Endodermal cell (in vitro differentiated cells): ENCODE results near the gene PXDN. TPM values are rescaled to one million over a fixed set of nuclear protein-coding genes. Genes with fewer than 3 reads are reported as not detected.

Experiments
- DNase-seq: peaks from one replicate; pipeline ENCODE4 v3.0.0-alpha.2; 2017
- H3K27ac ChIP-seq: 2 replicates; pipeline ENCODE4 v1.5.1; 2013; ENCODE audit warnings: mild to moderate bottlenecking, low read depth, low read length, moderate library complexity
- H3K27me3 ChIP-seq: 2 replicates; pipeline ENCODE4 v1.6.1; 2013; ENCODE audit warnings: mild to moderate bottlenecking, low read length, moderate library complexity; ENCODE audit not compliant: insufficient read depth, control insufficient read depth, poor library complexity, severe bottlenecking
- H3K36me3 ChIP-seq: 2 replicates; pipeline ENCODE4 v1.7.0; 2013; ENCODE audit warnings: mild to moderate bottlenecking, low read length, moderate library complexity; ENCODE audit not compliant: control insufficient read depth, insufficient read depth
- H3K4me1 ChIP-seq: one replicate; pipeline ENCODE4 v1.7.0; 2013; ENCODE audit warnings: low read length; ENCODE audit not compliant: control insufficient read depth, insufficient read depth
- H3K4me3 ChIP-seq: 2 replicates; pipeline ENCODE4 v1.5.1; 2013; ENCODE audit warnings: mild to moderate bottlenecking, low read length, moderate library complexity
- H3K9ac ChIP-seq: 2 replicates; pipeline ENCODE4 v1.6.1; 2013; ENCODE audit warnings: mild to moderate bottlenecking, low read length, moderate library complexity; ENCODE audit not compliant: poor library complexity, severe bottlenecking; ENCODE audit errors: extremely low read depth
- H3K9me3 ChIP-seq: 2 replicates; pipeline ENCODE4 v1.6.1; 2013; ENCODE audit warnings: mild to moderate bottlenecking, low read length, moderate library complexity; ENCODE audit not compliant: control insufficient read depth
- H3K27ac Mint-ChIP-seq: 2 replicates; pipeline ENCODE4 v1.8.0; 2020; ENCODE audit warnings: mixed read lengths
- H3K27me3 Mint-ChIP-seq: 2 replicates; pipeline ENCODE4 v1.8.0; 2021; ENCODE audit warnings: mild to moderate bottlenecking, mixed read lengths; ENCODE audit not compliant: insufficient read depth
- H3K36me3 Mint-ChIP-seq: 2 replicates; pipeline ENCODE4 v1.8.0; 2020; ENCODE audit warnings: low read depth, mixed read lengths
- H3K4me1 Mint-ChIP-seq: 2 replicates; pipeline ENCODE4 v1.8.0; 2020; ENCODE audit warnings: mixed read lengths
- H3K4me3 Mint-ChIP-seq: 2 replicates; pipeline ENCODE4 v1.8.0; 2020; ENCODE audit warnings: mild to moderate bottlenecking, moderate library complexity, mixed read lengths
- H3K9me3 Mint-ChIP-seq: 2 replicates; pipeline ENCODE4 v1.8.0; 2020; ENCODE audit warnings: mild to moderate bottlenecking, mixed read lengths
- CTCF ChIP-seq: fragments of 200-600 bp; sonication (generic); conservative IDR thresholded peaks from 2 replicates; pipeline ENCODE4 v1.5.0; 2021; ENCODE audit warnings: antibody characterized with exemption, mild to moderate bottlenecking
- WGBS, 2 experiments: methylation state at CpG; one replicate each; pipeline versions ENCODE4 v1.1.5 to v1.1.7; 2013; ENCODE audit warnings: missing lambda C conversion rate in 2 of 2, mixed read lengths in 1 of 2; ENCODE audit not compliant: insufficient coverage in 1 of 2, insufficient read length in 1 of 2; 5-methylcytosine and 5-hydroxymethylcytosine counted together
- total RNA-seq, 2 donors: library from RNA; stranded (reverse); fragmentation: NEBNext Ultra II Directional in 1 of 2; extraction: Animal tissue kit (Norgen Biotek cat#: 25700) in 1 of 2; gene quantifications; 2 replicates in 1 of 2; 3 replicates in 1 of 2; pipeline ENCODE4 v1.2.1, GENCODE V29; 2021

Gene PXDN
- total RNA-seq, 2 donors from 2014 or later, result 212 to 247 TPM

DNA sequence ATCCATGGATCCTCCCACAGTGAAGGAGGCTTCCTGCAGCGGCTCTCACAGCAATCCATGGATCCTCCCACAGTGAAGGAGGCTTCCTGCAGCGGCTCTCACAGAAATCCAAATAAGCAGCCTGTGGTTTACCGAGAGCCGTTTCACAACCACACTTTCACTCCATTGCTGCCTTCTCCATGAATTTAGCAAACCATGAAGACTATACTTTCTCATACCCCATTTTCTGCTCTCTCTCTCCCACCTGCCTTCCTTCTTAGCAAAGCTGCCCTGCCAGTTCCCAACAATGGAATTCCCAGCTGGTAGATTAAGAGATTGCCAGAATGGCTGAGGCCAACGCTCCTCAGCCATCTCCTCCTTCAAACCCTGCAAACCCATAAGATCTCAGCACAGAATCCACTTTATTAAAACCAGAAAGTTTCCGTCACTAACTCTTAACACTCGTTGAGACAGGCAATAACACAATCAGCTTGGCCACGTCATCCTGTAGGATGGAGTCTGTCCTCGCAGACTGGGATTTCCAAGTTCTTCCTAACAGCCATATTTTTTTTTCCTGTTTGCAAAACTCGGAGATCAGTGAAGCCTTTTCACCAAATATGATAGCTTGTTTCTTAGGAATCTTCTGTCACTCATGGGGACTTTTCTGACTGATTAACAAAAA is 162.2 kb downstream of the PXDN start:
- Mint-ChIP-seq H3K4me1 (peaks cover 20% of the 10 kb centered on the region), H3K27ac (no peak overlapping the region)

More for the DNA sequence above, 162.2 kb downstream of the PXDN start:
- Mint-ChIP-seq H3K4me3 (no peak overlapping the region), H3K36me3 (no peaks in the 10 kb centered on the region), H3K9me3 (no peaks in the 10 kb centered on the region), H3K27me3 (peaks cover 44% of the 10 kb centered on the region)
- no peaks in the 10 kb centered on the region for H3K27me3 ChIP-seq
- 87 to 89% methylated on average over 10 of the region's 10 CpGs for WGBS, 2 experiments
- H3K27ac ChIP-seq, result no peak overlapping the region
- H3K9ac ChIP-seq, result no peak overlapping the region
- no peaks in the 10 kb centered on the region for H3K9me3 ChIP-seq
- no peak for TF ChIP-seq CTCF
- no peak overlapping the region for H3K4me3 ChIP-seq
- H3K4me1 ChIP-seq, result peaks cover 16% of the 10 kb centered on the region
- no peaks in the 10 kb centered on the region for H3K36me3 ChIP-seq
- DNase-seq, result peak; percentile 60
